Measurements from ENCODE around the gene AGO4. TPM values are rescaled to one million over a fixed set of nuclear protein-coding genes. Genes with fewer than 3 reads are reported as not detected.

Gene AGO4
- total and polyA plus RNA-seq, 2 of the 4 experiments (the other 2 are of a cell fraction): 8.2 to 9.2 TPM

- Histone ChIP-seq H2AK9ac (replicated peaks; ENCODE audit: low read depth, low read length, poor library complexity) (no peak overlapping the region), H2BK120ac (ENCODE audit: low read depth, low read length) (no peak overlapping the region), H3K9me1 (ENCODE audit: insufficient read depth, low read length) (peaks cover 2% of the 10 kb centered on the region; the same call in 1 of the 2 replicates), H3K36me3 (ENCODE audit: control insufficient read depth, insufficient read depth, low read length) (peaks cover 20% of the 10 kb centered on the region; the same call in 1 of the 2 replicates), H3K27ac (ENCODE audit: insufficient read depth, low read length) (no peak overlapping the region), H3K79me1 (ENCODE audit: low read depth in 1 of 2, low read length in 2 of 2) (0 out of 4 replicates have a peak, but pooled peaks cover 0 to 3% of the 10 kb centered on the region in 2 experiments), H4K5ac (ENCODE audit: low read depth, low read length) (no peak overlapping the region), H3K14ac (replicated peaks; ENCODE audit: low read depth, low read length) (no peak overlapping the region), H4K20me1 (ENCODE audit: insufficient read depth, low read length) (no peaks in the 10 kb centered on the region), H3K4me1 (ENCODE audit: control insufficient read depth, insufficient read depth, low read length) (no peaks in the 10 kb centered on the region), H3K9me3 (ENCODE audit: control insufficient read depth, insufficient read depth, low read length) (no peaks in the 10 kb centered on the region), H2AK5ac (ENCODE audit: low read depth, low read length) (no peak overlapping the region), H4K8ac (ENCODE audit: low read depth in 2 of 2, low read length in 2 of 2) (no peak overlapping the region), H4K91ac (ENCODE audit: insufficient read depth, low read depth, low read length) (no peak overlapping the region), H2BK15ac (ENCODE audit: low read depth, low read length) (no peak overlapping the region), H3K18ac (ENCODE audit: low read depth, low read length) (no peak overlapping the region), H3K23ac (ENCODE audit: low read depth, low read length) (no peak overlapping the region), H2BK20ac (ENCODE audit: low read depth, low read length) (no peak overlapping the region), H3K56ac (ENCODE audit: extremely low read depth, insufficient read depth, low read length) (no peak overlapping the region), H3K4me3 (ENCODE audit: insufficient read depth, low read depth, low read length) (no peak overlapping the region), H3K27me3 (ENCODE audit: control insufficient read depth, insufficient read depth, low read length) (no peaks in the 10 kb centered on the region), H3K4ac (ENCODE audit: low read depth, low read length) (no peak overlapping the region), H2AFZ (replicated peaks; ENCODE audit: low read length, poor library complexity) (no peak overlapping the region), H3K9ac (ENCODE audit: low read depth, low read length) (no peak overlapping the region), H3K4me2 (ENCODE audit: low read depth, low read length) (no peak overlapping the region), H2BK5ac (ENCODE audit: low read depth, low read length, poor library complexity, severe bottlenecking) (no peak overlapping the region)
- DNase-seq (no peak), ATAC-seq (ENCODE audit: low read depth) (no peak)
- intact Hi-C loops (cut with micrococcal nuclease) (no loop called here), dilution Hi-C loops (cut with HindIII; ENCODE audit: low sequenced_read_pairs, unreplicated experiment) (no loop called here), in situ Hi-C loops (cut with MboI; ENCODE audit: low sequenced_read_pairs) (no loop called here)
- no CpG with 5 or more reads among the region's 1 CpG for WGBS, 2 experiments (ENCODE audit: extremely low coverage in 2 of 2, insufficient read length in 1 of 2)
- ChIA-PET CTCF (no interaction called here), POLR2A (ENCODE audit: unreplicated experiment) (no interaction called here)
- no TSS peak for BruUV-seq (replicated peaks)
- TF ChIP-seq RCOR1 (IDR thresholded peaks at IDR 0.05; ENCODE audit: insufficient replicate concordance, low read length) (no peak), BHLHE40 (IDR thresholded peaks at IDR 0.05; ENCODE audit: low read depth, low read length) (no peak), SMC3 (IDR thresholded peaks at IDR 0.05; ENCODE audit: low read depth, low read length) (no peak), MAZ (IDR thresholded peaks at IDR 0.05; ENCODE audit: borderline replicate concordance, low read depth, low read length) (no peak), CHD1 (IDR thresholded peaks at IDR 0.05; ENCODE audit: low read depth, low read length) (no peak), RFX5 (IDR thresholded peaks at IDR 0.05; ENCODE audit: low read depth, low read length) (no peak), FOS (IDR thresholded peaks at IDR 0.05; ENCODE audit: low read depth, low read length) (no peak), MAFK (IDR thresholded peaks at IDR 0.05; ENCODE audit: low read depth, low read length) (no peak), NFE2L2 (IDR thresholded peaks at IDR 0.05; ENCODE audit: low read depth, low read length) (no peak), POLR2A (IDR thresholded peaks at IDR 0.05; ENCODE audit: low read depth, low read length) (no peak), CEBPB (IDR thresholded peaks at IDR 0.05; ENCODE audit: low read depth, low read length) (no peak), USF2 (IDR thresholded peaks at IDR 0.05; ENCODE audit: low read depth, low read length) (no peak)
- TF ChIP-seq, protein P1, sequence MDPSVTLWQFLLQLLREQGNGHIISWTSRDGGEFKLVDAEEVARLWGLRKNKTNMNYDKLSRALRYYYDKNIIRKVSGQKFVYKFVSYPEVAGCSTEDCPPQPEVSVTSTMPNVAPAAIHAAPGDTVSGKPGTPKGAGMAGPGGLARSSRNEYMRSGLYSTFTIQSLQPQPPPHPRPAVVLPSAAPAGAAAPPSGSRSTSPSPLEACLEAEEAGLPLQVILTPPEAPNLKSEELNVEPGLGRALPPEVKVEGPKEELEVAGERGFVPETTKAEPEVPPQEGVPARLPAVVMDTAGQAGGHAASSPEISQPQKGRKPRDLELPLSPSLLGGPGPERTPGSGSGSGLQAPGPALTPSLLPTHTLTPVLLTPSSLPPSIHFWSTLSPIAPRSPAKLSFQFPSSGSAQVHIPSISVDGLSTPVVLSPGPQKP (IDR thresholded peaks at IDR 0.05; ENCODE audit: borderline replicate concordance, low read depth, low read length): no peak
- TF ChIP-seq, protein P2, sequence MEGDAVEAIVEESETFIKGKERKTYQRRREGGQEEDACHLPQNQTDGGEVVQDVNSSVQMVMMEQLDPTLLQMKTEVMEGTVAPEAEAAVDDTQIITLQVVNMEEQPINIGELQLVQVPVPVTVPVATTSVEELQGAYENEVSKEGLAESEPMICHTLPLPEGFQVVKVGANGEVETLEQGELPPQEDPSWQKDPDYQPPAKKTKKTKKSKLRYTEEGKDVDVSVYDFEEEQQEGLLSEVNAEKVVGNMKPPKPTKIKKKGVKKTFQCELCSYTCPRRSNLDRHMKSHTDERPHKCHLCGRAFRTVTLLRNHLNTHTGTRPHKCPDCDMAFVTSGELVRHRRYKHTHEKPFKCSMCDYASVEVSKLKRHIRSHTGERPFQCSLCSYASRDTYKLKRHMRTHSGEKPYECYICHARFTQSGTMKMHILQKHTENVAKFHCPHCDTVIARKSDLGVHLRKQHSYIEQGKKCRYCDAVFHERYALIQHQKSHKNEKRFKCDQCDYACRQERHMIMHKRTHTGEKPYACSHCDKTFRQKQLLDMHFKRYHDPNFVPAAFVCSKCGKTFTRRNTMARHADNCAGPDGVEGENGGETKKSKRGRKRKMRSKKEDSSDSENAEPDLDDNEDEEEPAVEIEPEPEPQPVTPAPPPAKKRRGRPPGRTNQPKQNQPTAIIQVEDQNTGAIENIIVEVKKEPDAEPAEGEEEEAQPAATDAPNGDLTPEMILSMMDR (conservative IDR thresholded peaks at IDR 0.05; ENCODE audit: low read depth, low read length): no peak
Observed at GRCh38 chr1:35825255-35825654, 17.4 kb downstream of the AGO4 start.

All from IMR-90 (cell line).